ENCODE measurements around the gene CLEC10A. TPM values are rescaled to one million over a fixed set of nuclear protein-coding genes. Genes with fewer than 3 reads are reported as not detected.

Gene CLEC10A
- total and polyA plus RNA-seq, 10 of the 15 experiments (the other 5 are each of a cell fraction or from before 2014, with no cell fraction given): not detected

GRCh38 chr17:7034955-7035590, 45.0 kb downstream of the CLEC10A start:
- ChIA-PET SMC1A (ENCODE audit: uncharacterized antibody, unreplicated experiment) (interaction anchor here (0.8 to 1.7 kb wide), 7 partner anchors 9 to 192 kb away, joined by 3 to 8 read pairs (median 4); no protein-coding TSS in a partner anchor), CTCF (interaction anchor here (0.6 to 4.5 kb wide), 10 partner anchors 9 to 261 kb away, joined by 3 to 40 read pairs (median 6); partner anchors contain the start of genes BCL6B and SLC16A11), POLR2A (interaction anchor here (0.6 to 2.2 kb wide), 11 partner anchors 11 to 319 kb away, joined by 3 to 39 read pairs (median 6); partner anchors contain the start of genes BCL6B, RNASEK and XAF1), RAD21 (ENCODE audit: unreplicated experiment) (interaction anchor here (0.6 to 1.6 kb wide), 11 partner anchors 9 to 513 kb away, joined by 3 to 18 read pairs (median 5); partner anchors contain the start of genes BCL6B and SLC16A11)
- Histone ChIP-seq H3K4me1 (ENCODE audit: control insufficient read depth, insufficient read depth, low read length) (peaks cover 10% of the 10 kb centered on the region), H3K9ac (ENCODE audit: control insufficient read depth, insufficient read depth, low read length) (peak overlapping the region; percentile 76), H3K4me3 (peak overlapping the region; percentile 77), H4K20me1 (ENCODE audit: control insufficient read depth, insufficient read depth) (no peaks in the 10 kb centered on the region), H3K79me2 (ENCODE audit: control insufficient read depth, insufficient read depth, low read length) (peaks cover 18% of the 10 kb centered on the region), H3K36me3 (ENCODE audit: control insufficient read depth in 2 of 2, insufficient read depth in 2 of 2, low read length in 1 of 2) (no peaks in the 10 kb centered on the region; a peak in 1 of 4 replicates), H2AFZ (ENCODE audit: control insufficient read depth, low read depth, low read length) (peak overlapping the region; percentile 55), H3K9me3 (replicated peaks; ENCODE audit: control insufficient read depth, insufficient read depth, low read length) (no peaks in the 10 kb centered on the region), H3K27ac (ENCODE audit: control insufficient read depth, insufficient read depth) (peak overlapping the region; percentile 99), H3K27me3 (replicated peaks in 1 of 2; ENCODE audit: control insufficient read depth in 2 of 2, insufficient read depth in 2 of 2, low read length in 1 of 2) (no peaks in the 10 kb centered on the region), H3K4me2 (ENCODE audit: control insufficient read depth, insufficient read depth) (peak overlapping the region; percentile 100)
- ATAC-seq: peak; percentile 49
- TSS peak; percentile 99 for BruUV-seq (replicated peaks)
- peak; percentile 47 for FAIRE-seq
- intact Hi-C loops (cut with micrococcal nuclease; ENCODE audit: unreplicated experiment) (no loop called here), in situ Hi-C loops (cut with MboI) (loop anchor here (25.0 kb wide), 1 partner anchor 527 kb away; the partner anchor contains the start of genes SENP3 and TNFSF13)
- DNase-seq (ENCODE audit: low read depth, low spot score): no peak
- WGBS (ENCODE audit: insufficient coverage, insufficient replicate concordance, low lambda C conversion rate, missing lambda C conversion rate): 4% methylated on average over 7 of the region's 7 CpGs
- TF ChIP-seq TCF3 (IDR thresholded peaks at IDR 0.05; ENCODE audit: borderline replicate concordance, insufficient read depth, low read depth, low read length) (no peak), MEF2B (IDR thresholded peaks at IDR 0.05; ENCODE audit: partially characterized antibody, poor library complexity, severe bottlenecking) (peak; percentile 58), GATAD2B (conservative IDR thresholded peaks at IDR 0.05; ENCODE audit: low read depth) (no peak), EZH2 (IDR thresholded peaks at IDR 0.05; ENCODE audit: borderline replicate concordance, control insufficient read depth, low read depth, low read length) (no peak), MTA3 (IDR thresholded peaks at IDR 0.05; ENCODE audit: borderline replicate concordance, low read length) (peak; percentile 59; the same call in 1 of the 2 replicates), SUPT20H (IDR thresholded peaks at IDR 0.05; ENCODE audit: borderline replicate concordance, control insufficient read depth, low read depth, low read length) (no peak), CHD1 (IDR thresholded peaks at IDR 0.05; ENCODE audit: low read depth, low read length) (no peak), IKZF1 (conservative IDR thresholded peaks at IDR 0.05) (peak; percentile 72), PAX5 (IDR thresholded peaks at IDR 0.05; ENCODE audit: borderline replicate concordance, low read depth, low read length) (no peak), CREB1 (IDR thresholded peaks at IDR 0.05; ENCODE audit: low read depth) (0 out of 2 replicates have a peak, but pooled peaks have one; percentile 8), USF1 (IDR thresholded peaks at IDR 0.05; ENCODE audit: borderline replicate concordance, extremely low read length, insufficient read depth, low read depth, low read length) (no peak), LARP7 (IDR thresholded peaks at IDR 0.05) (0 out of 2 replicates have a peak, but pooled peaks have one; percentile 35), ETV6 (conservative IDR thresholded peaks at IDR 0.05 in 1 of 2, IDR thresholded peaks at IDR 0.05 in 1 of 2; ENCODE audit: borderline replicate concordance in 1 of 2, low read depth in 1 of 2) (peak in 1 of 2 experiments; percentile 89; a peak in 2 of 4 replicates), SP1 (IDR thresholded peaks at IDR 0.05; ENCODE audit: low read depth, low read length) (no peak), ATF2 (IDR thresholded peaks at IDR 0.05; ENCODE audit: low read length) (no peak), EGR1 (IDR thresholded peaks at IDR 0.05; ENCODE audit: borderline replicate concordance in 1 of 2, low read depth in 2 of 2, low read length in 2 of 2) (peak in 1 of 2 experiments; percentile 53; a peak in 1 of 3 replicates), E2F4 (IDR thresholded peaks at IDR 0.05; ENCODE audit: low read depth, low read length) (no peak), FOXM1 (IDR thresholded peaks at IDR 0.05; ENCODE audit: low read depth, low read length) (peak; percentile 26; the same call in 1 of the 2 replicates), EP300 (IDR thresholded peaks at IDR 0.05; ENCODE audit: borderline replicate concordance in 1 of 2, control insufficient read depth in 1 of 2, low read depth in 2 of 2, low read length in 2 of 2) (peak in 1 of 2 experiments; percentile 36; a peak in 1 of 4 replicates)
